Hypothalamus (tissue), 51 donors: ENCODE results near the gene NOSTRIN.
A peak's percentile ranks its signal among the peaks of the same experiment; 100 is the strongest.
"Not testable (repeated sequence)": the region's sequence is repeated elsewhere in the genome, so short reads cannot be mapped to it uniquely, and the experiment has no call there.

Experiments used
- DNase-seq, 51 donors: peaks; one replicate each; lab custom pipeline; 2025; lab: John Stamatoyannopoulos, UW

Gene NOSTRIN

GRCh38 chr2:168816369-168816768, 13.9 kb downstream of the NOSTRIN start:
- DNase-seq: no peak

GRCh38 chr2:168819050-168819715, 16.7 kb downstream of the NOSTRIN start:
- no peak for DNase-seq

GRCh38 chr2:168819829-168820489, 17.5 kb downstream of the NOSTRIN start:
- peak in 1 of 51 donors; percentile 56 for DNase-seq

- no peak for DNase-seq
Measured at GRCh38 chr2:168821577-168821976, 19.1 kb downstream of the NOSTRIN start.

- DNase-seq: no peak
Measured at GRCh38 chr2:168821992-168822391, 19.6 kb downstream of the NOSTRIN start.

- no peak for DNase-seq
Measured at GRCh38 chr2:168825126-168825525, 22.7 kb downstream of the NOSTRIN start.

GRCh38 chr2:168830958-168831357, 28.5 kb downstream of the NOSTRIN start:
- DNase-seq: no peak

GRCh38 chr2:168831662-168832061, 29.2 kb downstream of the NOSTRIN start:
- no peak for DNase-seq

- peak in 1 of 51 donors; percentile 9 for DNase-seq
Measured at GRCh38 chr2:168835969-168836368, 33.5 kb downstream of the NOSTRIN start.

- no peak for DNase-seq
Measured at GRCh38 chr2:168841445-168841844, 39.0 kb downstream of the NOSTRIN start.

- DNase-seq: no peak
Measured at GRCh38 chr2:168843253-168843652, 40.8 kb downstream of the NOSTRIN start.

GRCh38 chr2:168848225-168848624, 45.8 kb downstream of the NOSTRIN start:
- no peak for DNase-seq

- DNase-seq: peak in 1 of 51 donors; percentile 1
Measured at GRCh38 chr2:168849610-168850009, 47.2 kb downstream of the NOSTRIN start.

GRCh38 chr2:168850846-168851245, 48.4 kb downstream of the NOSTRIN start:
- DNase-seq: no peak

- DNase-seq: peak in 1 of 51 donors; percentile 49
Measured at GRCh38 chr2:168851674-168852320, 49.4 kb downstream of the NOSTRIN start.

GRCh38 chr2:168852481-168852880, 50.0 kb downstream of the NOSTRIN start:
- no peak for DNase-seq

GRCh38 chr2:168853471-168853870, 51.0 kb downstream of the NOSTRIN start:
- no peak for DNase-seq

GRCh38 chr2:168854651-168855050, 52.2 kb downstream of the NOSTRIN start:
- no peak for DNase-seq

GRCh38 chr2:168855601-168856000, 53.2 kb downstream of the NOSTRIN start:
- no peak for DNase-seq

GRCh38 chr2:168858146-168858545, 55.7 kb downstream of the NOSTRIN start:
- DNase-seq: no peak

- not testable (repeated sequence) for DNase-seq
Measured at GRCh38 chr2:168867164-168867563, 64.7 kb downstream of the NOSTRIN start.

GRCh38 chr2:168870369-168870768, 67.9 kb downstream of the NOSTRIN start:
- DNase-seq: not testable (repeated sequence)
